ENCODE data around the gene SCO2. TPM values are rescaled to one million over a fixed set of nuclear protein-coding genes. Genes with fewer than 3 reads are reported as not detected.

SCO2 gene
- total and polyA plus RNA-seq, 4 donors, result 0.37 to 9.3 (median 6.1) TPM

DNA sequence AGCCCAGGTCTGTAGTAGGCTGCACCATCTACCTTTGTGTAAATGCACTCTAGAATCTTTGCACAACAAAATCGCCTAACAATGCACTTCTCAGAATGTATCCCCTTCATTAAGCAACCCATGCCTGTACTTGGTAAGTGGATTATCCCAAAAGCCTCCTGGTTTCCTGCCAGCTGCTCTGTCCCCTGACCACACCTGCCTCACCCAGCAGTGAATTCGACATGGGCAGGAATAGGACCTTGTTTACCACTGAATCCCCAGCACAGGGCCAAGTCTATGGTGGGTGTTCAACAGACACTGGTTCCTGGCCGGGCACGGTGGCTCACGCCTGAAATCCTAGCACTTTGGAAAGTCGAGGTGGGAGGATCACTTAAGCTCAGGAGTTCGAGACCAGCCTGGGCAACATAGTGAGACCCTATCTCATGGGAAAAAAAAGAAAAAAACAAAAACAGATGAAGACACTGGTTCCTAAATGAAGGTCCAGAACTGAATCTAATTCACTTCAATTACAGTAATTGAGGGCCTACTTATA, 42.4 kb upstream of the SCO2 start:
- no peak for TF ChIP-seq CTCF (IDR thresholded peaks at IDR 0.05; ENCODE audit: control extremely low read depth, extremely low read depth)
- Histone ChIP-seq H3K4me1 (ENCODE audit: control insufficient read depth in 5 of 5, insufficient read depth in 5 of 5, low read length in 5 of 5) (peaks cover 0 to 7% (median 0%) of the 10 kb centered on the region in 5 donors), H3K4me3 (no peak overlapping the region), H3K9me3 (ENCODE audit: control insufficient read depth in 4 of 4, insufficient read depth in 3 of 4, low read length in 3 of 4) (no peaks in the 10 kb centered on the region), H3K36me3 (ENCODE audit: control insufficient read depth in 4 of 4, insufficient read depth in 4 of 4, low read length in 4 of 4) (peaks cover 0 to 8% (median 0%) of the 10 kb centered on the region in 4 donors), H3K27me3 (ENCODE audit: control insufficient read depth in 3 of 3, insufficient read depth in 3 of 3, low read length in 2 of 3) (no peaks in the 10 kb centered on the region), H3K27ac (ENCODE audit: low read depth in 1 of 2, low read length in 1 of 2) (no peak overlapping the region), H3K9ac (ENCODE audit: insufficient read depth in 1 of 2, low read length in 2 of 2) (no peak overlapping the region)
- DNase-seq, result no peak
- ATAC-seq (ENCODE audit: insufficient read depth, low FRiP score), result no peak
- 91 to 95% methylated on average over 7 of the region's 7 CpGs for WGBS, 2 donors

- no peak overlapping the region for H3K9ac ChIP-seq (ENCODE audit: insufficient read depth in 1 of 2, low read length in 2 of 2)
- ATAC-seq (ENCODE audit: insufficient read depth, low FRiP score) (no peak), DNase-seq (no peak)
- peaks cover 0 to 7% (median 0%) of the 10 kb centered on the region in 5 donors for H3K4me1 ChIP-seq (ENCODE audit: control insufficient read depth in 5 of 5, insufficient read depth in 5 of 5, low read length in 5 of 5)
- H3K9me3 ChIP-seq (ENCODE audit: control insufficient read depth in 4 of 4, insufficient read depth in 3 of 4, low read length in 3 of 4), result no peaks in the 10 kb centered on the region
- H3K27me3 ChIP-seq (ENCODE audit: control insufficient read depth in 3 of 3, insufficient read depth in 3 of 3, low read length in 2 of 3), result peaks cover 0 to 6% (median 0%) of the 10 kb centered on the region in 3 donors
- H3K36me3 ChIP-seq (ENCODE audit: control insufficient read depth in 4 of 4, insufficient read depth in 4 of 4, low read length in 4 of 4), result peaks cover 0 to 2% (median 0%) of the 10 kb centered on the region in 4 donors
- H3K4me3 ChIP-seq, result no peak overlapping the region
- no peak for TF ChIP-seq CTCF (IDR thresholded peaks at IDR 0.05; ENCODE audit: control extremely low read depth, extremely low read depth)
- H3K27ac ChIP-seq (ENCODE audit: low read depth in 1 of 2, low read length in 1 of 2), result no peak overlapping the region
- WGBS, 2 donors, result 91 to 95% methylated on average over 11 of the region's 11 CpGs
Observed at GRCh38 chr22:50564289-50564688, 38.9 kb upstream of the SCO2 start.

DNA sequence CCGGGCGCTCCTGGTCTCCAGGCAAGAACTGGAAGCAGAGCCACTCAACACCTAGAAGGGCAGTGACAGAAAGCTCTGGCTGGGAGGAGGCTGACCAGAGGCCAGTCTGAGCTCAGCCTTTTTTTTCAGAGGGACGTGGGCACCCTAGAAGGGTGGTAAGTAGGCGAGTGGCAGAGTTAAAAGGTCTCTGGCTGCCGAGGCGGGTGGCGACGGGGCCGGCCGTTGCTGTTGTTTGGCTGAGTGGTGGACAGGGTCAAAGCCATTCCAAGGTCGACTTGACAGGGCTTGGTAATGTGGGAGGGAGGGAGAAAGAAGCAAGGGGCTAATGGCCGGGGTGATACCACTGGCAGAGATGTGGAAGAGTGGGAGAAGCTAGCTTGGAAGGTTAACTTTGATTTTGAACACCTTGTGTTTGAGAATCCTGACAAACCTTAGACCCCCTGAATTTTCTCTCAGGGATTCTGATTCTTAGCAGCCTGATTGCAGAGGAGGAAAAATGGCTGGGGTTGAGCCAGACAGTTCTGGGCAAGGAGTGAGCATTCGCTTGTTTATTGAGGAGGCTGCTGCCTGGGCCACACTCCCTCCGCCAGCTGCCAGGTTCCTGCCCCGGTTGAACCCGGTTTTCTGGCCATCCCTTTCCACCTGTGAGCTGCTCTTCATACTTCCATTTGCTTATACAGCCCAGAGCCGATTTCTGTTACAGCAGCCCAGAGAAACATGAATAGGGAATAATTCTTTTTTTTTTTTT, 38.2 kb upstream of the SCO2 start:
- Histone ChIP-seq H3K36me3 (ENCODE audit: control insufficient read depth in 4 of 4, insufficient read depth in 4 of 4, low read length in 4 of 4) (no peaks in the 10 kb centered on the region), H3K27me3 (ENCODE audit: control insufficient read depth in 3 of 3, insufficient read depth in 3 of 3, low read length in 2 of 3) (peaks cover 0 to 6% (median 0%) of the 10 kb centered on the region in 3 donors), H3K4me3 (no peak overlapping the region), H3K4me1 (ENCODE audit: control insufficient read depth in 5 of 5, insufficient read depth in 5 of 5, low read length in 5 of 5) (peaks cover 0 to 7% (median 0%) of the 10 kb centered on the region in 5 donors), H3K27ac (ENCODE audit: low read depth in 1 of 2, low read length in 1 of 2) (peak overlapping the region; percentile 37 to 77), H3K9ac (ENCODE audit: insufficient read depth in 1 of 2, low read length in 2 of 2) (peak overlapping the region in 1 of 2 donors; percentile 58), H3K9me3 (ENCODE audit: control insufficient read depth in 4 of 4, insufficient read depth in 3 of 4, low read length in 3 of 4) (no peaks in the 10 kb centered on the region)
- no peak for TF ChIP-seq CTCF (IDR thresholded peaks at IDR 0.05; ENCODE audit: control extremely low read depth, extremely low read depth)
- ATAC-seq (ENCODE audit: insufficient read depth, low FRiP score), result peak; percentile 10
- 25 to 36% methylated on average over 17 of the region's 17 CpGs for WGBS, 2 donors
- no peak for DNase-seq
